HepG2 (cell line): ENCODE results near the gene HHLA2. TPM values are rescaled to one million over a fixed set of nuclear protein-coding genes. Genes with fewer than 3 reads are reported as not detected.

ENCODE experiments used
- ATAC-seq: fragments of 200-7000 bp; cut with Tn5 transposase; 3 replicates; pipeline ENCODE4 v1.9.1; 2020; ENCODE audit warnings: mild to moderate bottlenecking, moderate library complexity
- BruUV-seq: library from RNA; stranded (reverse); fragments of 400-500 nt; replicated peaks from 2 replicates; lab custom pipeline; 2021; lab: Mats Ljungman, UMichigan
- CTCF ChIA-PET: fragments of 300-600 bp; formaldehyde crosslinking; extraction: SDS; loops from one replicate; lab custom pipeline; 2021; ENCODE audit warnings: low total read pairs, inconsistent platforms, low intra/inter-chr PET ratio; lab: Yijun Ruan, JAX
- POLR2A ChIA-PET: fragments of 350-600 bp; sonication (Branson Sonifier 250); formaldehyde crosslinking; loops from one replicate; lab custom pipeline; 2020; ENCODE audit warnings: antibody characterized with exemption, inconsistent platforms; lab: Yijun Ruan, JAX
- DNase-seq: peaks from one replicate; pipeline ENCODE4 v3.0.0-alpha.2; 2015; ENCODE audit warnings: low spot score
- FAIRE-seq: peaks from 3 replicates; lab custom pipeline; 2011; peaks lifted over from hg19 to GRCh38; lab: Jason Lieb, UNC
- H2AFZ ChIP-seq: one replicate; pipeline ENCODE4 v1.6.1; 2011; ENCODE audit warnings: low read length, inconsistent platforms
- H3K27ac ChIP-seq: fragments of 300-600 bp; 3 replicates; pipeline ENCODE4 v1.8.0; 2011; ENCODE audit warnings: mixed run types, mild to moderate bottlenecking, mixed read lengths, low read length, inconsistent platforms; ENCODE audit not compliant: insufficient read depth; ENCODE audit errors: extremely low read length
- H3K27me3 ChIP-seq, 2 experiments: fragments of 200-600 bp in 1 of 2; 2 replicates in 1 of 2; 3 replicates in 1 of 2; pipeline versions ENCODE4 v1.6.0 to v1.8.0; 2011; ENCODE audit warnings: low read length in 2 of 2, mild to moderate bottlenecking in 2 of 2, moderate library complexity in 2 of 2, inconsistent platforms in 1 of 2; ENCODE audit not compliant: insufficient read depth in 2 of 2, control insufficient read depth in 1 of 2
- H3K36me3 ChIP-seq, 2 experiments: fragments of 200-600 bp in 1 of 2; replicated peaks in 1 of 2; 2 replicates in 1 of 2; 3 replicates in 1 of 2; pipeline versions ENCODE4 v1.5.1 to v1.8.0; 2011; ENCODE audit warnings: low read length in 2 of 2, inconsistent platforms in 1 of 2; ENCODE audit not compliant: insufficient read depth in 2 of 2, control insufficient read depth in 1 of 2
- H3K4me1 ChIP-seq: 2 replicates; pipeline ENCODE4 v1.5.1; 2012; ENCODE audit warnings: low read length, inconsistent platforms; ENCODE audit not compliant: insufficient read depth
- H3K4me2 ChIP-seq: 2 replicates; pipeline ENCODE4 v1.6.0; 2011; ENCODE audit warnings: low read depth, low read length, inconsistent platforms
- H3K4me3 ChIP-seq, 3 experiments: fragments of 200-600 bp in 1 of 3; sonication (generic), shearing (Covaris generic) in 1 of 3; replicated peaks in 1 of 3; 2 replicates each; pipeline ENCODE4 v1.5.1; 2011 to 2016; ENCODE audit warnings: low read length in 3 of 3, inconsistent platforms in 2 of 3, low read depth in 2 of 3, mild to moderate bottlenecking in 2 of 3, control low read depth in 1 of 3, mixed read lengths in 1 of 3; ENCODE audit not compliant: insufficient read depth in 1 of 3
- H3K79me2 ChIP-seq: one replicate; pipeline ENCODE4 v1.6.1; 2011; ENCODE audit warnings: low read length, inconsistent platforms; ENCODE audit not compliant: insufficient read depth
- H3K9ac ChIP-seq: 2 replicates; pipeline ENCODE4 v1.6.0; 2011; ENCODE audit warnings: mild to moderate bottlenecking, low read depth, low read length, inconsistent platforms; ENCODE audit not compliant: insufficient read depth
- H3K9me3 ChIP-seq: 2 replicates; pipeline ENCODE4 v1.5.1; 2012; ENCODE audit warnings: mild to moderate bottlenecking, low read length
- H4K20me1 ChIP-seq: 2 replicates; pipeline ENCODE4 v1.6.0; 2011; ENCODE audit warnings: inconsistent platforms, mild to moderate bottlenecking, low read length, moderate library complexity; ENCODE audit not compliant: insufficient read depth
- AKNA ChIP-seq: sonication (generic); formaldehyde crosslinking; IDR thresholded peaks from 2 replicates; pipeline ENCODE4 v1.4.0; 2020; ENCODE audit warnings: missing genetic modification reagents, borderline replicate concordance
- ARID3A ChIP-seq: IDR thresholded peaks from 2 replicates; pipeline ENCODE4 v1.6.1; 2012; ENCODE audit warnings: low read depth, low read length, improper control_type of control experiment
- HNF1A ChIP-seq, 2 experiments: sonication (generic) in 1 of 2; formaldehyde crosslinking in 1 of 2; IDR thresholded peaks; 2 replicates each; pipeline versions ENCODE4 v1.4.0 to v1.6.1; 2016 to 2020; ENCODE audit warnings: borderline replicate concordance in 1 of 2, low read depth in 1 of 2, mild to moderate bottlenecking in 1 of 2, missing genetic modification reagents in 1 of 2
- MAFG ChIP-seq: sonication (generic); formaldehyde crosslinking; IDR thresholded peaks from 2 replicates; pipeline ENCODE4 v1.5.1; 2020; ENCODE audit warnings: mild to moderate bottlenecking, missing genetic modification reagents
- PRMT3 ChIP-seq: sonication (generic); formaldehyde crosslinking; IDR thresholded peaks from 2 replicates; pipeline ENCODE4 v1.8.1; 2022; ENCODE audit warnings: low read depth, mild to moderate bottlenecking, moderate library complexity, missing genetic modification reagents, borderline replicate concordance
- ZNF776 ChIP-seq: sonication (generic); formaldehyde crosslinking; IDR thresholded peaks from 2 replicates; pipeline ENCODE4 v1.4.0; 2020; ENCODE audit warnings: mild to moderate bottlenecking, missing genetic modification reagents
- WGBS: methylation state at CpG from one replicate; pipeline ENCODE4 v1.1.6; 2017; ENCODE audit warnings: low lambda C conversion rate; 5-methylcytosine and 5-hydroxymethylcytosine counted together
- in situ Hi-C: cut with HindIII; loops from 2 replicates; pipeline ENCODE4 v1.10.0; 2017; ENCODE audit warnings: low pct_unique_long_range_greater_than_20kb; ENCODE audit not compliant: extremely low pct_ligation_motif_present
- intact Hi-C: fragments of 100-400 bp; cut with micrococcal nuclease; formaldehyde crosslinking; loops from one replicate; pipeline ENCODE4 v1.10.0; 2022; ENCODE audit not compliant: unreplicated experiment
- polyA plus RNA-seq, 8 experiments: library from polyadenylated mRNA; depleted of rRNA in 3 of 8; stranded (reverse) in 7 of 8; unstranded in 1 of 8; fragments of >200 nt; fragmentation: Illumina TruSeq in 4 of 8; extraction: Trizol in 4 of 8; gene quantifications; 2 replicates each; pipeline versions ENCODE4 v1.2.1 to v1.2.3, GENCODE V29; 2011 to 2016; ENCODE audit warnings: low read depth in 4 of 8, missing spikeins in 1 of 8, mixed read lengths in 1 of 8; ENCODE audit not compliant: insufficient read depth in 1 of 8
- total RNA-seq, 5 experiments: library from RNA; depleted of rRNA; stranded (reverse); fragments of >200 nt; fragmentation: Illumina TruSeq; extraction: Trizol; gene quantifications; 2 replicates each; pipeline ENCODE4 v1.2.3, GENCODE V29; 2016; ENCODE audit warnings: low read depth in 1 of 5

The HHLA2 gene
- total and polyA plus RNA-seq, 2 of the 13 experiments (the other 11 are each of a cell fraction or from before 2014, with no cell fraction given): not detected

- in situ Hi-C loops: no loop called here
- Histone ChIP-seq H3K36me3 (no peaks in the 10 kb centered on the region), H3K79me2 (no peaks in the 10 kb centered on the region), H2AFZ (no peak overlapping the region), H4K20me1 (no peaks in the 10 kb centered on the region), H3K4me1 (no peaks in the 10 kb centered on the region), H3K27me3 (no peaks in the 10 kb centered on the region), H3K4me2 (no peak overlapping the region), H3K27ac (no peak overlapping the region), H3K9me3 (no peaks in the 10 kb centered on the region), H3K4me3 (no peak overlapping the region), H3K9ac (no peak overlapping the region)
- FAIRE-seq (no peak), DNase-seq (no peak), ATAC-seq (no peak)
- POLR2A ChIA-PET: no interaction called here
- intact Hi-C loops: no loop called here
- no TSS peak for BruUV-seq
- TF ChIP-seq PRMT3 (CRISPR knock-in tag): no peak
- no peak for TF ChIP-seq AKNA (CRISPR knock-in tag)
- CTCF ChIA-PET: no interaction called here
Measured at GRCh38 chr3:108383306-108383705, 87.0 kb downstream of the HHLA2 start.

GRCh38 chr3:108387063-108387462, 90.7 kb downstream of the HHLA2 start:
- FAIRE-seq: no peak
- POLR2A ChIA-PET: no interaction called here
- intact Hi-C loops: no loop called here
- Histone ChIP-seq H3K4me1 (no peaks in the 10 kb centered on the region), H3K79me2 (no peaks in the 10 kb centered on the region), H3K27me3 (peaks cover 0 to 2% of the 10 kb centered on the region in 2 experiments; a peak in 1 of 5 replicates), H3K27ac (no peak overlapping the region), H2AFZ (no peak overlapping the region), H3K9me3 (no peaks in the 10 kb centered on the region), H3K4me3 (no peak overlapping the region), H4K20me1 (no peaks in the 10 kb centered on the region), H3K4me2 (no peak overlapping the region), H3K9ac (no peak overlapping the region), H3K36me3 (no peaks in the 10 kb centered on the region)
- 39% methylated on average over 1 of the region's 1 CpG for WGBS
- in situ Hi-C loops: no loop called here
- DNase-seq: no peak
- BruUV-seq: no TSS peak
- ATAC-seq: no peak
- CTCF ChIA-PET: no interaction called here
- no peak for TF ChIP-seq ARID3A
- TF ChIP-seq ZNF776 (CRISPR knock-in tag): no peak
- TF ChIP-seq MAFG (CRISPR knock-in tag): no peak
- no peak for TF ChIP-seq HNF1A (IDR thresholded peaks at IDR 0.05; ENCODE audit: low read depth)
- no peak for TF ChIP-seq HNF1A (CRISPR knock-in tag; IDR thresholded peaks at IDR 0.05; ENCODE audit: borderline replicate concordance)
